Neural crest cell (in vitro differentiated cells): Measurements from ENCODE around the gene DUSP3. TPM values are rescaled to one million over a fixed set of nuclear protein-coding genes. Genes with fewer than 3 reads are reported as not detected.

Experiments
- DNase-seq: peaks from one replicate; pipeline ENCODE4 v3.0.0; 2021; ENCODE audit warnings: low read depth, mixed read lengths, low spot score
- H3K27ac Mint-ChIP-seq: one replicate; pipeline ENCODE4 v1.8.0; 2021; ENCODE audit warnings: mild to moderate bottlenecking, mixed read lengths; ENCODE audit not compliant: unreplicated experiment
- H3K27me3 Mint-ChIP-seq: 2 replicates; pipeline ENCODE4 v1.8.0; 2021; ENCODE audit warnings: low read depth, mild to moderate bottlenecking, mixed read lengths
- H3K36me3 Mint-ChIP-seq: 2 replicates; pipeline ENCODE4 v1.8.0; 2021; ENCODE audit warnings: low read depth, mild to moderate bottlenecking, mixed read lengths
- H3K4me1 Mint-ChIP-seq: 2 replicates; pipeline ENCODE4 v1.8.0; 2021; ENCODE audit warnings: mixed read lengths
- H3K4me3 Mint-ChIP-seq: one replicate; pipeline ENCODE4 v1.8.0; 2021; ENCODE audit warnings: mild to moderate bottlenecking, mixed read lengths
- H3K9me3 Mint-ChIP-seq: 2 replicates; pipeline ENCODE4 v1.8.0; 2021; ENCODE audit warnings: mixed read lengths
- CTCF ChIP-seq: fragments of 200-600 bp; sonication (generic); conservative IDR thresholded peaks from 2 replicates; pipeline ENCODE4 v1.5.0; 2021; ENCODE audit warnings: antibody characterized with exemption, mild to moderate bottlenecking
- total RNA-seq: library from RNA; stranded (reverse); gene quantifications from 2 replicates; pipeline ENCODE4 v1.2.1, GENCODE V29; 2021

DUSP3 gene
- total RNA-seq, 1 donor from 2014 or later: 33.3 TPM

DNA sequence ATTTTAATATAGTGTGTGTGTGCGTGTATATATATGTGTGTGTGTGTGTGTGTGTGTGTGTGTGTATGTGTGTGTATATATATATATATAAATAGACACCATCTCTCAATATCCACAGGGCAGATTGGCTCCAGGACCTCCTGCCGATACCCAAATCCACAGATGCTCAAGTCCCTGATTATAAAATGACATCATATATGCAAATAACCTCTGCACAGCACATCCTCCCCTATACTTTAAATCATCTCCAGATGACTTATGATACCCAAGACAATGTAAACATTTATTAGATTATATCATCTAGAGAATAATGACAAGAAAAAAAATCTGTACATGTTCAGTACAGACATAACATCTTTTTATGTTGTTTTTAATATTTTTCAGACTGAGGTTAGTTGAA is 7.8 kb downstream of the DUSP3 start:
- TF ChIP-seq CTCF: no peak
- Mint-ChIP-seq H3K27me3 (no peaks in the 10 kb centered on the region), H3K4me3 (no peak overlapping the region), H3K9me3 (no peaks in the 10 kb centered on the region), H3K36me3 (peaks cover 9% of the 10 kb centered on the region), H3K27ac (no peak overlapping the region), H3K4me1 (peaks cover 6% of the 10 kb centered on the region)
- no peak for DNase-seq

- Mint-ChIP-seq H3K27me3 (no peaks in the 10 kb centered on the region), H3K27ac (no peak overlapping the region), H3K4me3 (no peak overlapping the region), H3K9me3 (no peaks in the 10 kb centered on the region), H3K4me1 (peaks cover 6% of the 10 kb centered on the region), H3K36me3 (peaks cover 9% of the 10 kb centered on the region)
- TF ChIP-seq CTCF: no peak
- no peak for DNase-seq
These were observed 8.9 kb downstream of the DUSP3 start for GRCh38 chr17:43769859-43770258.

- no peak overlapping the region for H3K4me3 Mint-ChIP-seq
- H3K27me3 Mint-ChIP-seq: no peaks in the 10 kb centered on the region
- no peaks in the 10 kb centered on the region for H3K9me3 Mint-ChIP-seq
- H3K36me3 Mint-ChIP-seq: peaks cover 9% of the 10 kb centered on the region
- DNase-seq: no peak
- no peak for TF ChIP-seq CTCF
- H3K4me1 Mint-ChIP-seq: peaks cover 6% of the 10 kb centered on the region
- H3K27ac Mint-ChIP-seq: no peak overlapping the region
These were observed 9.4 kb downstream of the DUSP3 start for GRCh38 chr17:43769426-43769825.

DNA sequence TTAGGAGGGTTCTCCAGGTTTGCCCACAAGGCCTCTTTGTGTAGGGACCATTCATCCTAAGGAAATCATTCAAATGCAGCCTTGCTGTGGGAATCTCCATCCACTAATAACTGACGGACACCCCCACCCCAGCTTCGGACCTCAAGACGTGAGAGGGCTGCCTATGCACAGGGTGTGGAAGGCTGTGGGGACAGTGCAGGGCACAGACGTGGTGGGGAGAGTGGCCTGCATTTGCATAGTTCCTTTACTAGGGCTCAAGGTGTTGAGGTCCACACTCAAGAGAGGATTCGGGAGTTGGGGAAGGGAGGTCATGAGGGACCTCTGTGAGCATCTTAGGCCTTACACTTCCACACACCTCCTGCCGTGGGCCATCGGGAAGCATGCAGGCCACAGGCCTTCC is 9.8 kb downstream of the DUSP3 start:
- Mint-ChIP-seq H3K9me3 (no peaks in the 10 kb centered on the region), H3K27me3 (no peaks in the 10 kb centered on the region), H3K4me3 (no peak overlapping the region), H3K36me3 (peaks cover 9% of the 10 kb centered on the region), H3K4me1 (peaks cover 6% of the 10 kb centered on the region), H3K27ac (no peak overlapping the region)
- DNase-seq: no peak
- TF ChIP-seq CTCF: no peak

GRCh38 chr17:43768382-43768781 is 10.4 kb downstream of the DUSP3 start:
- no peaks in the 10 kb centered on the region for H3K9me3 Mint-ChIP-seq
- no peak for TF ChIP-seq CTCF
- H3K36me3 Mint-ChIP-seq: peaks cover 9% of the 10 kb centered on the region
- no peak overlapping the region for H3K4me3 Mint-ChIP-seq
- H3K4me1 Mint-ChIP-seq: peaks cover 6% of the 10 kb centered on the region
- H3K27ac Mint-ChIP-seq: no peak overlapping the region
- DNase-seq: no peak
- no peaks in the 10 kb centered on the region for H3K27me3 Mint-ChIP-seq

DNA sequence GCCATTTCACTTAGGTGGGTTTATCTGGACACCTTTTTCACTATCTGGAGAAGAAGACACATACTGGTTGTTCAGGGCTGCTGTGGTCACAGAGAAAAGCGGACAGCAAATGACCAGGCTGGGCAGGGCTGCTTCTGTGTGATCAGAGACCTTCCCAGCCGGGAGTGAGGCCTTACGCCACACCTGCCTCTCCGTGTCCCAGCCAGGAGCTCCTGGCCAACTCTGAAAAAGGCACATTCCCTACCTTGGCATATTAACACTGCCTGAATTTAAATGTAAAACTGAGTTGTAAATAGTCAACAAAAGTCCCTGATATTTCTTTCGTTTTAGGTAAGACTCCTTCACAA is 11.1 kb downstream of the DUSP3 start:
- Mint-ChIP-seq H3K27me3 (no peaks in the 10 kb centered on the region), H3K27ac (no peak overlapping the region), H3K4me1 (peaks cover 6% of the 10 kb centered on the region), H3K36me3 (peaks cover 9% of the 10 kb centered on the region), H3K9me3 (no peaks in the 10 kb centered on the region), H3K4me3 (no peak overlapping the region)
- no peak for TF ChIP-seq CTCF
- DNase-seq: no peak
